ENCODE data around the gene JARID2. TPM values are rescaled to one million over a fixed set of nuclear protein-coding genes. Genes with fewer than 3 reads are reported as not detected.

Gene JARID2
- polyA plus RNA-seq, 1 of the 3 experiments (the other 2 are of a cell fraction), result 3.4 TPM

- CTCF ChIA-PET, result interaction anchor here (0.9 to 2.9 kb wide), 6 partner anchors 9 to 1327 kb away, joined by 3 to 17 read pairs (median 3); no protein-coding TSS in a partner anchor
- Histone ChIP-seq H3K79me2 (ENCODE audit: insufficient read depth) (no peaks in the 10 kb centered on the region), H3K4me1 (ENCODE audit: control insufficient read depth in 1 of 2, insufficient read depth in 2 of 2, low read depth in 1 of 2, low read length in 1 of 2) (peaks cover 3 to 16% of the 10 kb centered on the region in 2 experiments; a peak in 3 of 4 replicates), H3K27me3 (ENCODE audit: insufficient read depth) (no peaks in the 10 kb centered on the region), H3K4me3 (ENCODE audit: low read depth in 2 of 2, low read length in 1 of 2) (no peak overlapping the region), H3K36me3 (replicated peaks in 1 of 2; ENCODE audit: control insufficient read depth in 1 of 2, insufficient read depth in 2 of 2, low read length in 1 of 2) (peaks cover 0 to 5% of the 10 kb centered on the region in 2 experiments), H3F3A (replicated peaks; ENCODE audit: insufficient read depth) (no peaks in the 10 kb centered on the region), H4K20me1 (ENCODE audit: insufficient read depth) (0 out of 2 replicates have a peak, but pooled peaks cover 11% of the 10 kb centered on the region), H3K9ac (no peak overlapping the region), H3K27ac (ENCODE audit: low read depth in 2 of 2, low read length in 1 of 2) (no peak overlapping the region), H3K9me2 (no peaks in the 10 kb centered on the region), H3K4me2 (no peak overlapping the region), H2AFZ (ENCODE audit: low read depth) (no peak overlapping the region), H3K9me3 (no peaks in the 10 kb centered on the region)
- no peak for DNase-seq
- 98% methylated on average over 4 of the region's 4 CpGs for WGBS (ENCODE audit: low lambda C conversion rate)
- POLR2A ChIA-PET, result no interaction called here
- TF ChIP-seq TCF12 (IDR thresholded peaks at IDR 0.05) (no peak), RCOR1 (IDR thresholded peaks at IDR 0.05; ENCODE audit: low read length) (no peak), SMC3 (IDR thresholded peaks at IDR 0.05; ENCODE audit: low read depth, low read length) (no peak), MEF2A (IDR thresholded peaks at IDR 0.05; ENCODE audit: borderline replicate concordance, low read depth) (no peak), EP300 (IDR thresholded peaks at IDR 0.05; ENCODE audit: borderline replicate concordance in 1 of 2, low read depth in 1 of 2, low read length in 1 of 2) (no peak), GABPA (IDR thresholded peaks at IDR 0.05; ENCODE audit: low read depth) (no peak), MXI1 (IDR thresholded peaks at IDR 0.05; ENCODE audit: low read depth, low read length) (no peak), CHD2 (IDR thresholded peaks at IDR 0.05; ENCODE audit: low read length, partially characterized antibody) (no peak), RXRA (IDR thresholded peaks at IDR 0.05; ENCODE audit: borderline replicate concordance, low read depth) (no peak), RFX5 (IDR thresholded peaks at IDR 0.05; ENCODE audit: low read length) (no peak), USF2 (IDR thresholded peaks at IDR 0.05; ENCODE audit: borderline replicate concordance, low read depth, low read length) (no peak), JUND (IDR thresholded peaks at IDR 0.05) (no peak), FOSL2 (IDR thresholded peaks at IDR 0.05; ENCODE audit: borderline replicate concordance, low read depth) (no peak), RAD21 (IDR thresholded peaks at IDR 0.05; ENCODE audit: low read length) (no peak), GATA2 (CRISPR knock-in tag; IDR thresholded peaks at IDR 0.05) (no peak), ELF1 (IDR thresholded peaks at IDR 0.05) (no peak)
- TF ChIP-seq, protein P1, sequence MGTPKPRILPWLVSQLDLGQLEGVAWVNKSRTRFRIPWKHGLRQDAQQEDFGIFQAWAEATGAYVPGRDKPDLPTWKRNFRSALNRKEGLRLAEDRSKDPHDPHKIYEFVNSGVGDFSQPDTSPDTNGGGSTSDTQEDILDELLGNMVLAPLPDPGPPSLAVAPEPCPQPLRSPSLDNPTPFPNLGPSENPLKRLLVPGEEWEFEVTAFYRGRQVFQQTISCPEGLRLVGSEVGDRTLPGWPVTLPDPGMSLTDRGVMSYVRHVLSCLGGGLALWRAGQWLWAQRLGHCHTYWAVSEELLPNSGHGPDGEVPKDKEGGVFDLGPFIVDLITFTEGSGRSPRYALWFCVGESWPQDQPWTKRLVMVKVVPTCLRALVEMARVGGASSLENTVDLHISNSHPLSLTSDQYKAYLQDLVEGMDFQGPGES (IDR thresholded peaks at IDR 0.05; ENCODE audit: low read depth, low read length), result no peak
These were observed 211.3 kb downstream of the JARID2 start for GRCh38 chr6:15457121-15457650.

GRCh38 chr6:15458021-15458459 is 212.2 kb downstream of the JARID2 start:
- Histone ChIP-seq H3K4me3 (ENCODE audit: low read depth in 2 of 2, low read length in 1 of 2) (no peak overlapping the region), H3K9ac (no peak overlapping the region), H3K36me3 (replicated peaks in 1 of 2; ENCODE audit: control insufficient read depth in 1 of 2, insufficient read depth in 2 of 2, low read length in 1 of 2) (no peaks in the 10 kb centered on the region), H3K27me3 (ENCODE audit: insufficient read depth) (no peaks in the 10 kb centered on the region), H3K79me2 (ENCODE audit: insufficient read depth) (no peaks in the 10 kb centered on the region), H2AFZ (ENCODE audit: low read depth) (no peak overlapping the region), H4K20me1 (ENCODE audit: insufficient read depth) (peaks cover 17% of the 10 kb centered on the region; the same call in 1 of the 2 replicates), H3K27ac (ENCODE audit: low read depth in 2 of 2, low read length in 1 of 2) (no peak overlapping the region), H3K4me1 (ENCODE audit: control insufficient read depth in 1 of 2, insufficient read depth in 2 of 2, low read depth in 1 of 2, low read length in 1 of 2) (peaks cover 5 to 24% of the 10 kb centered on the region in 2 experiments; a peak in 3 of 4 replicates), H3K4me2 (no peak overlapping the region), H3K9me3 (no peaks in the 10 kb centered on the region), H3K9me2 (no peaks in the 10 kb centered on the region), H3F3A (replicated peaks; ENCODE audit: insufficient read depth) (no peaks in the 10 kb centered on the region)
- ChIA-PET CTCF (interaction anchor here (0.8 to 2.9 kb wide), 5 partner anchors 10 to 1328 kb away, joined by 3 to 17 read pairs (median 3); no protein-coding TSS in a partner anchor), POLR2A (no interaction called here)
- TF ChIP-seq FOXM1 (IDR thresholded peaks at IDR 0.05; ENCODE audit: low read depth), result no peak
- peak in 1 of 2 experiments; percentile 27; a peak in 1 of 4 replicates for TF ChIP-seq EP300 (IDR thresholded peaks at IDR 0.05; ENCODE audit: borderline replicate concordance in 1 of 2, low read depth in 1 of 2, low read length in 1 of 2)
- WGBS (ENCODE audit: low lambda C conversion rate), result 92% methylated on average over 14 of the region's 14 CpGs
- DNase-seq, result no peak

All from SK-N-SH (cell line).